GM19238 (cell line): ENCODE measurements around the gene DSCAML1.

Source experiments
- DNase-seq: peaks from one replicate; pipeline ENCODE4 v3.0.0; 2011; ENCODE audit warnings: low spot score; ENCODE audit not compliant: insufficient read length

The DSCAML1 gene

DNA sequence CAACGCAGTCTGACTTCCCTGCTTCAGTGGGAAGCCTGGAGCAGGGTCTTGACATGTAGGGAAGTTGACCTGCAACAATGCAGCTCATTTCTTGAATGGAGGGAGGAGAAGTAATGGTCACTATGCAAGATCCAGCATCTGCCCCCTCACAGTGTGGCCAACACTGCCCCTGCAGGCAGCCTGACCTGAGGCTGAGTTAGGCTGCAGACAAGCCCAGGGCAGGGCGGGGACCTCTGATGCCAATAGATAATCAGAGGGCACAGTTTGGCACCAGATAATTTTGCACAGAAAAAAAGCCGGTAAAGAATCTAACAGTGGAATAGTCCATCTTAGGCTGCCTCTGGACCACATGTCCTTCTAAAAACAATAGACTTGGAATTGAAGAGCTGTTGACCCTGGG lies 182.3 kb downstream of the DSCAML1 start:
- DNase-seq: no peak

GRCh38 chr11:117613521-117613920 lies 183.5 kb downstream of the DSCAML1 start:
- DNase-seq: no peak

GRCh38 chr11:117612177-117612576 lies 184.8 kb downstream of the DSCAML1 start:
- no peak for DNase-seq

GRCh38 chr11:117610901-117611300 lies 186.1 kb downstream of the DSCAML1 start:
- no peak for DNase-seq

DNA sequence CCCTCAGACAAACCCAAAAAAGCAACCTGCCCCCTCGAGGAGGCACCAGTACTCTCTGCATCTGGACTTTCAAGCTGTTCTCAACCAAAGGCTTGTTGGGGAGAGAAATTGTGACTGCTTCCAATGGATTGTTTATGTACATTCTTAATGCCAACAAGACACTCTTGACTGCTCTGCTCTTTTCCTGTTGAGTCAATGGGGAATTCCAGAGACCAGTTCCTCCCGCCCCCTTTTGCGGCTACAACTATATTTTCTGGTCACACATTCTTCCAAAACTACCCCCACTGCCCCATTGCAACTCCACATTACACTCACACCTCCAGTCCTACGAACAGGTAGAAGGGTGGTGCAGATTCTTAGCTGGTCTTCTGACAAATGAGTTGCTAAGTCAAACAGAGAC lies 187.0 kb downstream of the DSCAML1 start:
- peak; percentile 22 for DNase-seq

DNA sequence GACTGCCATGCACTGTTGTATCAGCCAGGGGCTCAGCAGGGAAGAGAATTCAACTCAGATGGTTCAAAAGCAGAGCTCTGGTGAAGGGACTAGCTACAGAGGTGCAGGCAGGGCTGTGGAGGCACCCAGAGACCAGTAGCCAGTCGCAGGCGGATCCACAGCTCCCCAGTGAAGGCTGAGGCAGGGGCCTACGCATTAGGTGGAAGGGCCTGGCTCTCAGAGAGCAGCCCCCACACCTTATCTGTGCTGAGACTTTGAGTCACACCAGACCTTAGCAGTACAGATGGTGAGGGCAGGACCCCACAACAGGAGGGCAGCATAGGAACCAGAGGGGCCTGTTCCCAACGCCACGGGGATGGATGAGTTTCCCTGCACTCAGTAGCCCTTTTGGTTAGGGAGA lies 189.6 kb downstream of the DSCAML1 start:
- DNase-seq: no peak

DNA sequence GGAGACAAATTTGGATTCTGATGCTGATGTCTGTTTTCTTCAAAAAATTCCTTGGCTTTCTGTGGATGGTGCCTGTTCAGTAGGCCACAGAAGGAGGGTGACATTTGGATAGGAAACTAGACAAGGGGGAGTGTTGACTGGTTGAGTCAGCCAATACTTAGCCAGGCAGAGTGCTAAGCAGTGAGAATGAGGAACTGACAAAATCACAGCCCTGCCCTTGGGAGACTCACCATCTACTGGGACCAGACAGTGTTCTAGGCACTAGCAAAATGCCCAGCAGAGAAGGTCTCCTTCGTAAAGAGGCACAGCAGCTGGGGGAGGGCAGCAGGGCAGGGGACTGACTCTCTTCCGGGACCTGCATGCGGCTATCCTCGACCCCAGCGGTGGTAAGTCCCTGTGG lies 190.2 kb downstream of the DSCAML1 start:
- DNase-seq: peak; percentile 39

GRCh38 chr11:117606211-117606610 lies 190.8 kb downstream of the DSCAML1 start:
- DNase-seq: peak; percentile 42

DNA sequence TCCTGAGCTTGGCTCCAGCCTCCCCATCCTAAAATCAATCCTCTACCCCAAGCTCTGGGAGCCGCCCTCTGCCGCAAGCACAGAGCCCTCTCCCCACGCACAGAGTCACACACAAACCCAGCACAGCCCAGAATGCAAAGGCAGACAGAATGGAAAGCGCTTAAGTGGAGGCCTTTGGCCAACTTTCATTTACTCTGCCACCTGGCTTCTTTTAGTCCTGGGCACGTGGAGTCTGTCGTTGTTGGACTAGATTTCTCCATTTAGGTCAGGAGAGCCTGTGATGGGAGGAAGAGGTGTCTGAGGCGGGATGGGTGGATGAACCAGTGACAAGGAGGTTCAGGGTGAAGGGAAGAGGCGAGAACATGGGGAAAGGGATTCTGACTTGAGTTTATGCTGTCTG lies 191.7 kb downstream of the DSCAML1 start:
- no peak for DNase-seq

GRCh38 chr11:117604336-117604995 lies 192.6 kb downstream of the DSCAML1 start:
- no peak for DNase-seq

- no peak for DNase-seq
These were observed 193.1 kb downstream of the DSCAML1 start for GRCh38 chr11:117603932-117604331.

GRCh38 chr11:117601006-117601708 lies 195.9 kb downstream of the DSCAML1 start:
- no peak for DNase-seq

- DNase-seq: no peak
These were observed 196.7 kb downstream of the DSCAML1 start for GRCh38 chr11:117600234-117600783.

- DNase-seq: peak; percentile 50
These were observed 199.9 kb downstream of the DSCAML1 start for GRCh38 chr11:117597071-117597470.

GRCh38 chr11:117595440-117595839 lies 201.6 kb downstream of the DSCAML1 start:
- DNase-seq: no peak

- DNase-seq: no peak
These were observed 202.3 kb downstream of the DSCAML1 start for GRCh38 chr11:117594721-117595120.

- DNase-seq: no peak
These were observed 204.0 kb downstream of the DSCAML1 start for GRCh38 chr11:117593065-117593464.

- no peak for DNase-seq
These were observed 205.5 kb downstream of the DSCAML1 start for GRCh38 chr11:117591316-117592039.

DNA sequence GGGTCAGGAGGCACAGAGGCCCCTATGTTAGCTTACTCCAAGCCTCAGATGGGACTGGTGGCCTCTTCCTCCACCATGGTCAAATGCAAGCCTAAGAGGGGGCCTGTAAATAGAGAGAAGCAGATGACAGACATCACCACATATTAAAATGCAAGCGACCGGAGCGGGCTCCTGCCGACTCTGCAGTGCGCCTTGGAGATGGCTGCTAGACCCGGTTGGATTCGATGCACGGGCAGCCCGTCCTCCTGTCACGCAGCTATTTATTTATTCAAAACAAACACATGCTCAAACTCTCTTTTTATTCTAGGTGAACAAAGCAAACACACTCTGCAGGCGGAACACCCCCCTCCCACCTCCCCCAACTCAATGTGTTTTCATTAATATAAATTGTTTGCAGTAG lies 208.0 kb downstream of the DSCAML1 start:
- DNase-seq: no peak

DNA sequence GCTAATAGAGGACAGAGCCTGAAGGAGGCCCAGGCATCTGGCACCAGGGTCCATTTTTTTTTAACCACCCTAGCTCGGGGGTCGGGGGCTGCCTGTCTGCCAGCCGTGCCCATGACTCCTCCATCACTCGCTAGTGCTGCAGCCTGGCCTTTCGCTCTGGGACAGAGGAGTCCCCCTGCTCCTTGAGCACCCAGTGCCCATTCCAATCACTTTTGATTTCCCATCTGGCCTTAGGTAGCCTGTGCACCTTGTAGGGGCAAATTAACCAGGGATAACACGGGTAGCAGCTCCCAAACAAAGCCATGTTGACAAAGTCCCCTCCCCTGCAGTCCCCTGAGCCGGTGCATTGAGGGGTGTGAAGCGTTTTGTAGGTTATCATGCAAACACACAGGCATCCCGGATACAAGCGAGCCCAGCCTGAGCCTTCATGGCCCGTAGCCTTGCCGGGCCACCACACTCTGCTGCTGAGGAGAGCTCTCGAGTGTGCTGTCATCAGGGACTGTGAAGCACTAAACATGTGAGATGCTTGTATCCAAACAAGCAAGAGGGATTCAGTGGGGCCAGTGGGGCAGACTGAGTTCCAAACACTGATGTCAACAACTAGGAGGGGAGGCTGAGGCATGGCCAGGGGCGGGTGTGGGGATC lies 208.7 kb downstream of the DSCAML1 start:
- DNase-seq: no peak

- DNase-seq: no peak
These were observed 209.6 kb downstream of the DSCAML1 start for GRCh38 chr11:117587416-117587815.

DNA sequence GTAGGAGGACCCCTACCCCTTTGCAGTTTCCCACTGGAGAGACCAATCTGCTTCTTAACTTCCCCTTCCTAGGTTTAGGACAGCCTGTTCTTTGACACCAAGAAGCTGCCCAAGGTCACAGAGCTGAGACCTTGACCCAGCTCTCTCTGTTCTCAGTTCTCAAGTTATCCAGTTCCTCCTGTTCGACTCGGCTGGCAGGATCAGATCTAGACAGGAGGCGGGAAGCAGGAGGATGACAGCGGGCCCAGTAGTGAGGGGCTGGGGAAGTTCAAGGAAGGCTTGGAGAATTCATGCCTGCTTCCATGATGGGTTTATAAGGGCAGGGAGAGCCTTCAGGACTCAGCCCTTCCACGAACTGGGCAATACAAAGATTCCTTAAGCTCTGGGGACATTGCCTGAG lies 210.6 kb downstream of the DSCAML1 start:
- no peak for DNase-seq
